ENCODE measurements around the gene ARMC5.
"Not testable (repeated sequence)": the region's sequence is repeated elsewhere in the genome, so short reads cannot be mapped to it uniquely, and the experiment has no call there.

The ARMC5 gene

DNA sequence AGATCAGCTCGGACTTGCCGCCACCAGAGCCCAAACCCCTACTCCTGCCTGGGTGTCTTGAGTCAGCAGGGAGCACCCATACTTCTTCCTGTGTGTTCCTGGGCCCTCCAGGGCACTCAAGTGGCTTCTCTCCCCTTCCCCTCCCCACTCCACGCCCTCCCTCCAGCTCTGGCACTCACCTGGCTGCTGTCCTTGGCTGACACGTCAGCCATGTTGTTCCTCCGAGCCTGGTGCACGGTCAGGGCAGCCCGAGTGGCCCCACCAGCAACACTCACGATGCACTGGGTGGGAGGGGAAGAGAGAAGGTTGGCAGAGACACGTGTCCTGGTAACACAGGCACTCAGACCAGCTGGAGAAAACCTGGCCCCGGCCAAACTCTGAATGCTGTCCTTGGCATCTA is 37.4 kb downstream of the ARMC5 start:
- DNase-seq (ENCODE audit: low read depth in 2 of 2, low spot score in 1 of 2) = no peak

DNA sequence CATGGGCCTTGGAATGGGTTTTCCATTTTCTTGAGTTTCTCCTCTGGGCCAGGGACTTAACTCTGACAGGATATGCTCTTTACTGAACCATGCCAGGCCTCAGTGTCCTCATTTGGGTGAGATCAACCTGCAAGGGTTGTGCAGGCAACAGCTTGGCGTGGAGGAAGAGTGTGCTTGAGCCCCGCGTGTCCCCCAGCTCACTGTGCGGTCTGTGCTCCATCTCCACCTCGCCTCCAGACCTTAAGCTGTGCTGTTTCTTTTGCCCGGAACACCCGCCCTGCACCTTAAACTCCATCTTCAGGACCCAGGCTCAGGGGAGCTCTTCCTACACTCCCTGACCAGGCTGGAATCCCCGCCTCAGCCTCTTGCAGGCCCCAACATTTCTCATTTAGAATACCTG is 39.2 kb downstream of the ARMC5 start:
- no peak for DNase-seq (ENCODE audit: low read depth in 2 of 2, low spot score in 1 of 2)

DNA sequence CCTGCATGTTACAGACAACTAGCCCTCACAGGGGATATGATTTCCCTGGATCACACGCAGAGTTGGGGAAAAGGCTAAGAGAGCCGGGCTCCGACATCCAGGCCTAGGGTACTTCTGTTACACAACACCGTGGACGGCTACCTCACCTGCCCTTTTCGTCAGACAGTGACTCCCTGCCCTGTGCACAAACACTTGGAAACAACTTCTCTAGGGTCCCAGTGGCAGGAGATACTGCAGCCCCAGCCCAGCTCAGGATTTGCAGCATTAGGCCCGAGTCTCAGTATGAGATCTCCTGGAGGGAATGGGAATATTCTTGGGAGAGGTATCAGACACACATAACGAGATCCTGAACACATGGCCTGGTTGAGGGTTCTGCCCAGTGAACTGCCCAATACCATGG is 40.6 kb downstream of the ARMC5 start:
- no peak for DNase-seq (ENCODE audit: low read depth in 2 of 2, low spot score in 1 of 2)

DNA sequence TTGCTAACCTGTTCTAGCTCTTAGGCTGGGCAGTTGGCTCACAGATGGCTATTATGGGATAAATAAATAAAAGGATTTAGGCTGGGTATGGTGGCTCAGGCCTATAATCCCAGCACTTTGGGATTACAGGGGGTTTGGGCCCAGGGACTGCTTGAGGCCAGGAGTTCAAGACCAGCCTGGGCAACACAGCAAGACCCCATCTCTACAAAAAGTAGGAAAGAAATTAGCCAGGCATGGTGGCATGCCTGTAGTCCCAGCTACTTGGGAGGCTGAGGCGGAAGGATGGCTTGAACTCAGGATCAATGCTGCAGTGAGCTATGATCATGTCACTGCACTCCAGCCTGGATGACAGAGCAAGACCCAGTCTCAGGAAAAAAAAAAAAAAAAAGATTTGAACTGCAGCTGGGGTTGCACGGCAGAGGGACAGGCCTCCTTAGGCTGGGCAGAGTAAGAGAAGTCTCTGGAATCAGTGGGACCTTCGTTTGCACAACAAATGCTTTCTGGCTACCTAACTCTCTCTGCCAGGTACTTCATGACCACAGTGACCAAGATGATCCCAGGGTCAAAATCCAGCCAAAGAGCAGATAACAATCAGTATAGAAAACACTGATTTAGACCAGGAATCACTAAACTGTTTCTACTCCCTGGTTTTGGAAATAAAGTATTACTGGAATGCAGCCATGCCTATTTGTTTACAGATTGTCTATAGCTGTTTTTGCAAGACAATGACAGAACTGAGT is 42.1 kb downstream of the ARMC5 start:
- DNase-seq (ENCODE audit: low read depth in 2 of 2, low spot score in 1 of 2) = no peak

DNA sequence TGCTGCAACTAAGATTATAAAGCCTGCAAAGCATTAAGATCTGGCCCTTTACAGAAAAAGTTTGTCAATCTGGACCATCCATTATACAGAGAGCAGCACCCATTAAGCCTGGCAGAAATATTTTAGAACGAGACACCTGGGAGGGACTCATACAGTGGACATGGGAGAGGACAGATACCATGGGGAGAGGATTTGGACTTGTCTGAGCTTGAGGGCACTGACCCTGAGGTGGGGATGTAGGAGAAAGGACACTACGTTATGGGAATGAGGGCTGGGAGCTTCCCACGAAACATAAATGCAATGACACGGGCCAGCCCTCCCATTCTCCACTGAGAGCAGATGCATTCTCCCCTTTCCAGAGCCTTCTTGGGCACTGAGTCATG is 42.7 kb downstream of the ARMC5 start:
- DNase-seq (ENCODE audit: low read depth in 2 of 2, low spot score in 1 of 2) = no peak

DNA sequence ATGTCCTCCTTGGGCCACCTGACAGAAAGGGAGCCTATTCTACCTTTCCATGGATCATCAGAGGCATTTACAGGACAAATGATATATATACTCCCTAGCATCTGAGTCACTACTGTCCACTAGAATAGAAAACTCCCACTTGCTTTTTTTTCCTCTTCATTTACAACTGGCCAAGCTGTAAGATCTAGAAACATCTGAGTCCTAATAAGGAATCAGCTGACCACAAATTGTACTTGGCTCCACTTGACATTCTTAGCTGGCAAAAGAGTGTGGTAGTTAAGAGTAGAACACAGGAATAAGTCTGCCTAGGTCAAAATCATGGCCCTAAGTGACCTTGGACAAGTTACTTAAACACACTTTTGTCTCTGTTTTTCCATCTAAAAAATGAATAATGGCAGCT is 43.7 kb downstream of the ARMC5 start:
- no peak for DNase-seq (ENCODE audit: low read depth in 2 of 2, low spot score in 1 of 2)

DNA sequence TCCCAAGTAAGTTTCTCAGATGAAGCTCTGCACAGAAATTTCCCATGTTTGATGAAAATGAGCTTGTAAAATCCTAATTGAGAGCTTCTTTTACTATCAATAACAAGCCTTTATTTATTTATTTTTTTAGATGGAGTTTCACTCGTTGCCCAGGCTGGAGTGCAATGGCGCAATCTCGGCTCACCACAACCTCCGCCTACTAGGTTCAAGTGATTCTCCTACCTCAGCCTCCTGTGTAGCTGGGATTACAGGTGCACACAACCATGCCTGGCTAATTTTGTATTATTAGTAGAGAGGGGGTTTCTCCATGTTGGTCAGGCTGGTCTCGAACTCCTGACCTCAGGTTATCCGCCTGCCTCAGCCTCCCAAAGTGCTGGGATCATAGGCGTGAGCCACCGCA is 44.3 kb downstream of the ARMC5 start:
- not testable (repeated sequence) for DNase-seq (ENCODE audit: low read depth in 2 of 2, low spot score in 1 of 2)

DNA sequence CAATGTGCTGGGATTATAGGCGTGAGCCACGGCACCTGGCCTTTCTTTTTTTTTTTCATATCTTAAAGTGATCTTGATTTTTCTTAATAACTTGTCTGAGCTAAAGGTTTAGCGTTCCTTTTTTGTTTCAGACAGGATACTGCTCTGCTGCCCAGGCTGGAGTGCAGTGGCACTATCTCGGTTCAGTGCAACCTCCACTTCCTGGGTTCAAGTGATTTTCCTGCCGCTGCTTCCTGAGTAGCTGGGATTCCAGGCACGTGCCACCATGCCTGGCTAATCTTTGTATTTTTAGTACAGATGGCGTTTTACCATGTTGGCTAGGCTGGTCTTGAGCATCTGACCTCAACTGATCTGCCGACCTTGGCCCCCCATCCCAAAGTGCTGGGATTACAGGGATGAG is 44.9 kb downstream of the ARMC5 start:
- DNase-seq (ENCODE audit: low read depth in 2 of 2, low spot score in 1 of 2) = no peak

DNA sequence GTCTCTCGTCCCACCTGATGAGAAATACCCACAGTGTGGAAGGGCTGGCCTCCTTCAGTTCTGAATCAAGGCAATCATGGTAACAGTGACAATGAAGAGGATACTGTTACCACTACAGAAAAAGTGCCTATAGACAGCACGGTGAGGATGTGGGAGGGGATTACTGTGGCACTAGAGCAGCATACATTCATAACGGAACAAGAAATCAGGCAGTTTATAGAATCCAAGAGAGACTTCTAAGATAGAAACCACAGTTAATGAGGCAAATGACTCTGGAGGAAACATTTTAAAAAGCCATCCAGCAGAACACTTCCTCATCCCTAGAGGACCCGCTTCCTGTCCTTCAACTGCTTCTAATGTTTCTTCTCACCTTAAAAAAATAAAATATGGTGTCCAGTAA is 46.2 kb downstream of the ARMC5 start:
- no peak for DNase-seq (ENCODE audit: low read depth in 2 of 2, low spot score in 1 of 2)

DNA sequence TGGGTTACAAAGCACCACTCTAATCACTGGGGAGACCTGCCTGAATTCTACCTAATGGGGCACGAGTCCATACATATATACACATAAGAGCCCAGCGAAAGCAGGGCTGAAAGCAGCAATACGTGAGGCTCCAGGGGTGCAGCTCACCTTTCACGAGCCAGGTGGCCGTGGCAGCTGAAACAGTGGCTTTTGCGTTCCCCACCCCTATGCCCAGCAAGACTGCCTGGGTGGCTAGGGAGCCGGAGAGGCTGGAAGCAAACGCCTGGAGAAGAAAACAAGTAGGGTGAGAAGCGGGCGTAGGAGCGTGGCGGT is 48.3 kb downstream of the ARMC5 start:
- DNase-seq (ENCODE audit: low read depth in 2 of 2, low spot score in 1 of 2) = no peak

DNA sequence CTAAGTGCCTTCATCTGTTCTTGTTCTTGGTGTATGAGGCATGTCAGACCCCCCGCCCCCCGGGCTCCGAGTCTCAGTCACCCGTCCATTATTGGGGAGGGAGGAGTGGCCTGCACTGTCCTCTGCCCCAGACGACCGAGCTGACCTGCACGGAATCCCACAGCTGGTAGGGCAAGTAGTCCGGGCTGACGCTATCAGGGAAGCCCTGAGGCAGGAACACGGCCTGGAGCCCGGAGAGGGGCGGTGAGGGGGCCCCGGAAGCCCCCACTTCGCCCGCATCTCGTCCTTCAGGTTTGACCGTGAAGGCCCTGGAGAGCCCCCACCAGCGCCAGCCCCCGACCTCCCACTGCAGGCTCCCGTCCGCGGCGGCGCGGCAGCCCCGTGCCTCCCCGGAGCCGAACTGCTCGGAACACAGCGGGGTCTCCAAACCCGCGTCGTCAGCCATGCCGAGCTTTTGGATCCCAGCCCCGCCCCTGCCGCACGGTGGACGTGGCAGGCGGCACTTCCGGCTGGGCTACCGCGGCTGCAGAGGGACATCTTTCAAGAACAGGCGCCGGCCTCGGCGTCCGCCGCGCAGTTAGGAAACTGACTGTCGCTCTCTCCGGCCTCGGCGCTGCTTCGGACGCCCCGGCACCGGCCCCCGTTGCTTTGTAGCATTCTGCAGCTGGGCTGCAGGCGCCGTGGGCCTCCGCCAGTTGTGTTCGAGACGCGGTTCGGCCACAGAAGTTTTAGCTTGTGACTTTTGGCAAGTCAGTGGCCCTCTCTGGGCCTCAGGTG is 48.8 kb downstream of the ARMC5 start, which contains the start of gene RUSF1:
RUSF1 (minus strand) TSS at position 463 of the 777 bp plus-strand sequence; CDS start at position 445, 18 bp downstream.
- peak; percentile 48 to 72 for DNase-seq (ENCODE audit: low read depth in 2 of 2, low spot score in 1 of 2)

DNA sequence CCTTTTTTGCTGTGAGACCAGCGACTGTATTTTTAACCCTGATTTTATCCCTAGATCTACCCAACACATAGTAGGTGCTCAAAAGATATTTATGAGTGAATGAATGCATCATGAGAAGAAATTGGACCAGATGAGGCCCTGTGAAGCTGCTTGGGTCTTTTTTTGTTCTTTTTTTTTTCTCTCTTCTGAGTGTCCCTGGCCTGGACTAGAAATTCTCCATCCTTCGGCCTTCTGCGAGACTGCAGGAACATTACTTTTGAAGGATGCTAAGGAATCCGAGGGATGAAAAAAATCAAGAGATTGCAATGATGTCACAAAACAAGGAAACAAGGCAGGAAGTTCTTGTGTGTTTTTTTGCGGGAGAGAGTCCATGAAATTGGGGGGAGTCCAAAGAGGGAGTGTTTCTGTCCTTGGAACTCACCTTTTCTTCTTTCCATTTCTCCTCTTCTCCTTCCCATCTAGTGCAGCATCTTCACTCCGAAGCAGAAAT is 49.5 kb downstream of the ARMC5 start:
- DNase-seq (ENCODE audit: low read depth in 2 of 2, low spot score in 1 of 2) = no peak

DNA sequence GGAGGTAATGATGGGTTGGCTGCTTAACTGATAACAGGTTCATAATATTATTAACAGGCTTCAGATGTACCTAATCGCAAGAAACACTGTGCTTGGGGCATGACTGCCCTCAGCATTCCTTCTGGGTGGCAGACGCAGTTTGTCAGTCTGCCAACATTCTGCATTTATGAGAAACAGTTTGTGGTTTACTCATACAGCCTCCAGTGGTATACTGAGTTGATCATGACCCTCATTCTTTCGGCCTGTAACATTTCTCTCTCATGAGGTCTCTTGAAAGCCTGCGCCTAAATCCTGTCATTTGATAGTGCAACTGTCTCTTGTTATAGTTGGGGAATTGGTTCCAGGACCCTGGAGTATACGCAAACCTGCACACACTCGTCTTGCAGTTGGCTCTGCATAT is 53.8 kb downstream of the ARMC5 start:
- DNase-seq (ENCODE audit: low read depth in 2 of 2, low spot score in 1 of 2) = no peak

DNA sequence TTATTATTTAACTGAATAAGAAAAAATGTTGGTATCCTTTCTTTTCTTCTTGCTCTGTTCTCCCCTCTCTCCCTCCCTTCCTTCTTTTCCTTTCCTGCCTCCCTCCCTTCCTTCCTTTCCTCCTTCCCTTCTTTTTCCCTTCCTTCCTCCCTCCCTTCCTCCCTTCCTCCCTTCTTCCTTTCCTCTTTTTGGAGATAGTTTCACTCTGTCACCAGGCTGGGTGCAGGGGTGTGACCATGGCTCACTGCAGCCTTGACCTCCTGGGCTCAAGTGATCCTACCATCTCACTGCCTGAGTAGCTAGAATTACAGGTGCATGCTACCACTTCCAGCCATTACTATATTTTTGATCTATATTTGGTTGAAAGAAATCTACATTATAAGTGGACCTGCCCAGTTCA is 54.6 kb downstream of the ARMC5 start:
- no peak for DNase-seq (ENCODE audit: low read depth in 2 of 2, low spot score in 1 of 2)
